AG04450 (cell line): ENCODE results near the gene SAT2. TPM values are rescaled to one million over a fixed set of nuclear protein-coding genes. Genes with fewer than 3 reads are reported as not detected.

Experiments used
- CTCF ChIA-PET: fragments of 300-600, 350-600 bp; formaldehyde crosslinking; extraction: SDS; loops from one replicate; lab custom pipeline; 2022; ENCODE audit warnings: antibody characterized with exemption, inconsistent platforms; lab: Charles Lee
- POLR2A ChIA-PET: fragments of 350-600 bp; formaldehyde crosslinking; extraction: SDS; loops from one replicate; lab custom pipeline; 2021; ENCODE audit warnings: antibody characterized with exemption, inconsistent platforms; lab: Yijun Ruan, JAX
- DNase-seq: peaks from one replicate; pipeline ENCODE4 v3.0.0-alpha.2; 2011; ENCODE audit warnings: low read depth, low spot score
- H3K27ac ChIP-seq: one replicate; pipeline ENCODE4 v1.5.1; 2012; ENCODE audit warnings: low read depth, low read length, control low read depth
- H3K27me3 ChIP-seq: one replicate; pipeline ENCODE4 v1.6.0; 2012; ENCODE audit warnings: low read length; ENCODE audit not compliant: control insufficient read depth, insufficient read depth
- H3K4me3 ChIP-seq: 2 replicates; pipeline ENCODE4 v1.5.1; 2011; ENCODE audit warnings: mild to moderate bottlenecking, low read depth, low read length, control low read depth
- H3K9me3 ChIP-seq: 2 replicates; pipeline ENCODE4 v1.5.1; 2012; ENCODE audit warnings: low read length; ENCODE audit not compliant: control insufficient read depth, insufficient read depth
- polyA plus RNA-seq: library from polyadenylated mRNA; depleted of rRNA; stranded (reverse); fragments of >200 nt; gene quantifications from 2 replicates; pipeline ENCODE4 v1.2.3, GENCODE V29; 2011
- TF ChIP-seq, protein P1 (sequence below): IDR thresholded peaks from 2 replicates; pipeline ENCODE4 v1.5.1; 2011; ENCODE audit warnings: low read depth, low read length, control low read depth, inconsistent platforms

SAT2 gene
- polyA plus RNA-seq, 1 experiment = 54.1 TPM

- TF ChIP-seq, protein P1, sequence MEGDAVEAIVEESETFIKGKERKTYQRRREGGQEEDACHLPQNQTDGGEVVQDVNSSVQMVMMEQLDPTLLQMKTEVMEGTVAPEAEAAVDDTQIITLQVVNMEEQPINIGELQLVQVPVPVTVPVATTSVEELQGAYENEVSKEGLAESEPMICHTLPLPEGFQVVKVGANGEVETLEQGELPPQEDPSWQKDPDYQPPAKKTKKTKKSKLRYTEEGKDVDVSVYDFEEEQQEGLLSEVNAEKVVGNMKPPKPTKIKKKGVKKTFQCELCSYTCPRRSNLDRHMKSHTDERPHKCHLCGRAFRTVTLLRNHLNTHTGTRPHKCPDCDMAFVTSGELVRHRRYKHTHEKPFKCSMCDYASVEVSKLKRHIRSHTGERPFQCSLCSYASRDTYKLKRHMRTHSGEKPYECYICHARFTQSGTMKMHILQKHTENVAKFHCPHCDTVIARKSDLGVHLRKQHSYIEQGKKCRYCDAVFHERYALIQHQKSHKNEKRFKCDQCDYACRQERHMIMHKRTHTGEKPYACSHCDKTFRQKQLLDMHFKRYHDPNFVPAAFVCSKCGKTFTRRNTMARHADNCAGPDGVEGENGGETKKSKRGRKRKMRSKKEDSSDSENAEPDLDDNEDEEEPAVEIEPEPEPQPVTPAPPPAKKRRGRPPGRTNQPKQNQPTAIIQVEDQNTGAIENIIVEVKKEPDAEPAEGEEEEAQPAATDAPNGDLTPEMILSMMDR = no peak
- CTCF ChIA-PET = interaction anchor here (0.6 to 2.4 kb wide), 23 partner anchors 8 to 543 kb away, joined by 3 to 39 read pairs (median 5); partner anchors contain the start of genes CD68, FXR2, NEURL4 and SENP3
- POLR2A ChIA-PET = interaction anchor here (0.9 to 2.8 kb wide), 9 partner anchors 8 to 104 kb away, joined by 3 to 22 read pairs (median 4); partner anchors contain the start of genes CD68, POLR2A, SAT2 and SENP3
- Histone ChIP-seq H3K27me3 (no peaks in the 10 kb centered on the region), H3K4me3 (peak overlapping the region; percentile 34), H3K27ac (peak overlapping the region; percentile 94), H3K9me3 (no peaks in the 10 kb centered on the region)
- no peak for DNase-seq
Observed at GRCh38 chr17:7588553-7589203, 38.9 kb downstream of the SAT2 start.

DNA sequence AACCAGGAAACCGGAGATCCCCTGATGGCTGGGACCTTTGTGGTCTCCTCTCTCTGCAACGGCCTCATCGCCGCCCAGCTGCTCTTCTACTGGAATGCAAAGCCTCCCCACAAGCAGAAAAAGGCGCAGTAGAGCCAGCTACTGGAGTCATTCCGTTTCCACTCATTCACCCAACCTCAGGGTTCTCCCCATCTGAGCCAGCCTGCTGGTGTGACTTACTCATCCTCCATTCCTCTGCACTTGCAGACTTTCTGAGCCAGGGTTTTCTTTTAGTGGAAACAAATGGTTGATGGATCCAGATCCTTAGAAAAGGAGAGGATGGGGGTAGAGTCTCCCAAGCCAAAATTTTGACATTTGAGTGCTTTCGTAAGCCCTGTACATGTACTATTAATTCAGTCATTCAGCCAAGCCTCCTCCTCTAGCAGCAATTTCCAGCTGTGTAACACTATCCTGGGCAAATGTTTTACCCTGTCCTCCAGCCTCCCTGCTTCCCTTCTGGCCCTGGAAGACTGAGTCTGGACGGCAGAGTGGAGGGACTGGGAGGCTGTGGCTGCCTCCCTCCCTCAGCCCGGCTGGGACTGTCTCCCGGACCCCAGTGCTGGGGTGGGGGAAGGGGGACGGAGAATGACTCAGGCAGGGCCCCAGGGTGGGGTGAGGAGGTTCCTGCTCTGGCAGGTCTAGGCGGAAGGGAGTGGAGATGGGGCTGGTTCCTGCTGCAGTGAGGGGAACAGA is 40.0 kb downstream of the SAT2 start:
- ChIA-PET POLR2A (interaction anchor here (0.9 to 1.4 kb wide), 5 partner anchors 8 to 99 kb away, joined by 3 to 8 read pairs (median 4); partner anchors contain the start of gene CD68), CTCF (interaction anchor here (0.9 to 2.5 kb wide), 5 partner anchors 13 to 231 kb away, joined by 3 to 10 read pairs (median 5); partner anchors contain the start of genes SENP3, TP53 and WRAP53)
- TF ChIP-seq, protein P1 = peak; percentile 26; the same call in 1 of the 2 replicates
- Histone ChIP-seq H3K9me3 (peaks cover 8% of the 10 kb centered on the region; the same call in 1 of the 2 replicates), H3K27ac (peak overlapping the region; percentile 94), H3K4me3 (peak overlapping the region; percentile 17), H3K27me3 (no peaks in the 10 kb centered on the region)
- peak; percentile 91 for DNase-seq

GRCh38 chr17:7586673-7587419 is 40.8 kb downstream of the SAT2 start:
- Histone ChIP-seq H3K9me3 (peaks cover 8% of the 10 kb centered on the region; the same call in 1 of the 2 replicates), H3K4me3 (no peak overlapping the region; the same call in 1 of the 2 replicates), H3K27ac (peak overlapping the region; percentile 94), H3K27me3 (no peaks in the 10 kb centered on the region)
- ChIA-PET CTCF (interaction anchor here (0.9 to 2.5 kb wide), 5 partner anchors 13 to 231 kb away, joined by 3 to 10 read pairs (median 5); partner anchors contain the start of genes SENP3, TP53 and WRAP53), POLR2A (interaction anchor here (0.9 to 1.4 kb wide), 5 partner anchors 8 to 100 kb away, joined by 3 to 8 read pairs (median 4); partner anchors contain the start of gene CD68)
- no peak for DNase-seq
- TF ChIP-seq, protein P1 = peak; percentile 28; the same call in 1 of the 2 replicates

DNA sequence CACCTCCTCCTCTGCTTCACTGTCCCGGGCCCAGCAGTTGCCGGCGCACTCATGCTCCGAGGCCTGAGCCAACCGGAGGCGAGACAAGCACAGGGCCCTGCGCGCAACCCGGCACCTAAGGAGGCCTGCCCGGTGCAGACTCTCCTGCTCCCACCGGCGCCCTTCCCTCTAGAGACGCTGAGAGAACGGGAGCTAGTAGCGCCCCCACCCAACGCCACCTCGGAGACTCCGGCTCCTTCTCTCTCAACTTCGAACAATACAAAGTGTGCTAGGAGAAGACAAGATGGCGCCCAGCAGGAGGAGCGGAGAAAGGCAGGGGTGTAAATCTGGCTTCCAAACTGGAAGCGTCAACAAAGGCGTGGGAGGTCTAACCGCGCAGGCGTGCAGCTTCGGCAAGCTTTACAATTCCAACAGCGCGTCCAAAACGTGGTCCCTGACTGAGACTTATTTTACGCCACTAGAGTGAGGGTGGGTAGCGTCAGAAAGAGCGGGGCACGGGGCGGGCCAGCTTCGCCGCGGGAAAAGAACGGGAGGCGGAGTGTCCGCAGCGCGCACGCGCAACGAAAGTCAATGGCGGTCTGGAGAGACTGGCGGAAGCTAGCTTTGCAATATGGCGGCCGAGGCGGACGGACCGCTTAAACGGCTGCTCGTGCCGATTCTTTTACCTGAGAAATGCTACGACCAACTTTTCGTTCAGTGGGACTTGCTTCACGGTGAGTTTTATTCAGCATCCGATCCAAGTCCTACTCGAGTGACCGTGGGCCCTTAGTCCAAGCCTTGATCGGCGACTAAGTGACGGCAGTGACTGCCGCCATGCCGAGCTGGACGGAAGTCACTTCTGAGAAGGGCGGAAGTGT is 44.1 kb downstream of the SAT2 start, which contains the start of gene MPDU1:
Gene MPDU1, plus strand, starts transcription at position 600 of the 857 bp plus-strand sequence. Its CDS starts 11 bp downstream, at position 611.
- Histone ChIP-seq H3K27me3 (no peaks in the 10 kb centered on the region), H3K27ac (peak within 1 kb of the TSS; percentile 97), H3K9me3 (peaks cover 8% of the 10 kb centered on the region; the same call in 1 of the 2 replicates), H3K4me3 (peak within 1 kb of the TSS; percentile 92)
- peak; percentile 92 for DNase-seq
- CTCF ChIA-PET = interaction anchor here (1.0 kb wide), 2 partner anchors 23 to 104 kb away, joined by 4 to 7 read pairs; partner anchors contain the start of genes SENP3 and TP53
- POLR2A ChIA-PET = interaction anchor here (0.5 to 2.2 kb wide), 8 partner anchors 10 to 277 kb away, joined by 3 to 44 read pairs (median 4); partner anchors contain the start of genes NEURL4, SAT2 and TP53
- TF ChIP-seq, protein P1 = no peak; the same call in 1 of the 2 replicates
